Forelimb muscle (tissue), 1 donor: ENCODE measurements around the gene GTF2H4. TPM values are rescaled to one million over a fixed set of nuclear protein-coding genes. Genes with fewer than 3 reads are reported as not detected.
"Not testable (repeated sequence)": the region's sequence is repeated elsewhere in the genome, so short reads cannot be mapped to it uniquely, and the experiment has no call there.

Experiments
- DNase-seq: peaks from one replicate; pipeline ENCODE4 v3.0.0-alpha.2; 2013; ENCODE audit warnings: low read depth
- polyA plus RNA-seq: library from polyadenylated mRNA; unstranded; fragments of 120-200 nt; gene quantifications from one replicate; pipeline ENCODE4 v1.2.1, GENCODE V29; 2013; ENCODE audit not compliant: insufficient read length

GTF2H4 gene
- 23.7 TPM for polyA plus RNA-seq

- peak; percentile 98 for DNase-seq
These were observed at the start of gene GTF2H4 for GRCh38 chr6:30907758-30908591. Gene GTF2H4, plus strand, starts transcription at chr6:30908207.

GRCh38 chr6:30859726-30860125 is 48.3 kb upstream of the GTF2H4 start:
- not testable (repeated sequence) for DNase-seq

- no peak for DNase-seq
These were observed 46.6 kb upstream of the GTF2H4 start for GRCh38 chr6:30861257-30862048.

- no peak for DNase-seq
These were observed 45.7 kb upstream of the GTF2H4 start for GRCh38 chr6:30862156-30862875.

- DNase-seq: no peak
These were observed 43.7 kb upstream of the GTF2H4 start for GRCh38 chr6:30864325-30864724.

GRCh38 chr6:30869241-30869749 is 38.7 kb upstream of the GTF2H4 start:
- not testable (repeated sequence) for DNase-seq

GRCh38 chr6:30870546-30870945 is 37.5 kb upstream of the GTF2H4 start:
- DNase-seq: no peak

- DNase-seq: no peak
These were observed 36.3 kb upstream of the GTF2H4 start for GRCh38 chr6:30871592-30872183.

- no peak for DNase-seq
These were observed 34.8 kb upstream of the GTF2H4 start for GRCh38 chr6:30873137-30873640.

GRCh38 chr6:30873795-30874194 is 34.2 kb upstream of the GTF2H4 start:
- not testable (repeated sequence) for DNase-seq

- DNase-seq: no peak
These were observed 32.6 kb upstream of the GTF2H4 start for GRCh38 chr6:30875244-30876038.

GRCh38 chr6:30876039-30876730 is 31.8 kb upstream of the GTF2H4 start:
- no peak for DNase-seq

- peak; percentile 80 for DNase-seq
These were observed 30.4 kb upstream of the GTF2H4 start for GRCh38 chr6:30877419-30878262.

- no peak for DNase-seq
These were observed 28.2 kb upstream of the GTF2H4 start for GRCh38 chr6:30879684-30880427.

GRCh38 chr6:30880698-30881252 is 27.2 kb upstream of the GTF2H4 start:
- no peak for DNase-seq

GRCh38 chr6:30881392-30882203 is 26.4 kb upstream of the GTF2H4 start:
- DNase-seq: no peak

- no peak for DNase-seq
These were observed 25.7 kb upstream of the GTF2H4 start for GRCh38 chr6:30882204-30882758.
